WTC11 (cell line): ENCODE measurements around the gene CDC23. TPM values are rescaled to one million over a fixed set of nuclear protein-coding genes. Genes with fewer than 3 reads are reported as not detected.

Experiments
- ATAC-seq: fragments of 200-7000 bp; cut with Tn5 transposase; 2 replicates; pipeline ENCODE4 v1.10.0; 2021; ENCODE audit warnings: mild to moderate bottlenecking, moderate library complexity
- CTCF ChIA-PET: fragments of 300-600 bp; sonication (Branson Sonifier 250); formaldehyde crosslinking; loops from one replicate; lab custom pipeline; 2021; ENCODE audit warnings: antibody characterized with exemption; lab: Charles Lee
- POLR2A ChIA-PET: fragments of 350-600 bp; sonication (Branson Sonifier 250); formaldehyde crosslinking; loops from one replicate; lab custom pipeline; 2021; ENCODE audit warnings: antibody characterized with exemption; lab: Charles Lee
- DNase-seq: peaks from one replicate; pipeline ENCODE4 v3.0.0; 2021; ENCODE audit warnings: low spot score
- H3K27ac Mint-ChIP-seq: 2 replicates; pipeline ENCODE4 v1.8.0; 2021; ENCODE audit warnings: mixed read lengths
- H3K27me3 Mint-ChIP-seq: 2 replicates; pipeline ENCODE4 v1.8.0; 2021; ENCODE audit warnings: low read depth, mild to moderate bottlenecking, moderate library complexity, mixed read lengths
- H3K36me3 Mint-ChIP-seq: 2 replicates; pipeline ENCODE4 v1.8.0; 2021; ENCODE audit warnings: mixed read lengths
- H3K4me1 Mint-ChIP-seq: 2 replicates; pipeline ENCODE4 v1.8.0; 2022; ENCODE audit warnings: mixed read lengths
- H3K4me3 Mint-ChIP-seq: 2 replicates; pipeline ENCODE4 v1.8.0; 2021; ENCODE audit warnings: mild to moderate bottlenecking, moderate library complexity, mixed read lengths
- H3K9me3 Mint-ChIP-seq: 2 replicates; pipeline ENCODE4 v1.8.0; 2021; ENCODE audit warnings: mixed read lengths
- ATF1 ChIP-seq: sonication (generic); formaldehyde crosslinking; IDR thresholded peaks from 2 replicates; pipeline ENCODE4 v1.8.1; 2023; ENCODE audit warnings: mild to moderate bottlenecking, moderate library complexity, missing genetic modification reagents
- ETV6 ChIP-seq: sonication (generic); formaldehyde crosslinking; IDR thresholded peaks from 2 replicates; pipeline ENCODE4 v1.8.1; 2022; ENCODE audit warnings: mild to moderate bottlenecking, missing genetic modification reagents
- FOXJ3 ChIP-seq: sonication (generic); formaldehyde crosslinking; IDR thresholded peaks from 2 replicates; pipeline ENCODE4 v1.9.0; 2021; ENCODE audit warnings: missing genetic modification reagents, mild to moderate bottlenecking, borderline replicate concordance
- FOXP1 ChIP-seq: sonication (generic); formaldehyde crosslinking; IDR thresholded peaks from 2 replicates; pipeline ENCODE4 v1.8.0; 2022; ENCODE audit warnings: missing genetic modification reagents, mild to moderate bottlenecking, moderate library complexity, borderline replicate concordance
- HMGXB4 ChIP-seq: sonication (generic); formaldehyde crosslinking; IDR thresholded peaks from 2 replicates; pipeline ENCODE4 v1.8.1; 2023; ENCODE audit warnings: mild to moderate bottlenecking, moderate library complexity, missing genetic modification reagents
- MAX ChIP-seq: sonication (generic); formaldehyde crosslinking; IDR thresholded peaks from 2 replicates; pipeline ENCODE4 v1.8.0; 2022; ENCODE audit warnings: mild to moderate bottlenecking, missing genetic modification reagents
- MXD4 ChIP-seq: fragments of 250-450 bp; sonication (Bioruptor Pico); IDR thresholded peaks from 2 replicates; pipeline ENCODE4 v1.8.0; 2021; ENCODE audit warnings: mild to moderate bottlenecking, moderate library complexity, borderline replicate concordance
- NFATC4 ChIP-seq: fragments of 250-450 bp; sonication (Bioruptor Pico); IDR thresholded peaks from 2 replicates; pipeline ENCODE4 v1.9.0; 2021; ENCODE audit warnings: mild to moderate bottlenecking
- NFE2L1 ChIP-seq: sonication (generic); formaldehyde crosslinking; IDR thresholded peaks from 2 replicates; pipeline ENCODE4 v1.8.1; 2023; ENCODE audit warnings: missing genetic modification reagents
- NR3C1 ChIP-seq: sonication (generic); formaldehyde crosslinking; conservative IDR thresholded peaks from 2 replicates; pipeline ENCODE4 v1.8.1; 2023; ENCODE audit warnings: low read depth, mild to moderate bottlenecking, missing genetic modification reagents
- OVOL2 ChIP-seq: fragments of 250-450 bp; sonication (Bioruptor Pico); IDR thresholded peaks from 2 replicates; pipeline ENCODE4 v1.9.0; 2021; ENCODE audit warnings: mild to moderate bottlenecking, borderline replicate concordance
- PRDM15 ChIP-seq: sonication (generic); formaldehyde crosslinking; IDR thresholded peaks from 2 replicates; pipeline ENCODE4 v1.8.0; 2022; ENCODE audit warnings: missing genetic modification reagents
- RELA ChIP-seq: sonication (generic); formaldehyde crosslinking; IDR thresholded peaks from 2 replicates; pipeline ENCODE4 v1.8.1; 2022; ENCODE audit warnings: missing genetic modification reagents, mild to moderate bottlenecking, borderline replicate concordance
- SMAD4 ChIP-seq: sonication (generic); formaldehyde crosslinking; IDR thresholded peaks from 2 replicates; pipeline ENCODE4 v1.8.0; 2022; ENCODE audit warnings: mild to moderate bottlenecking, missing genetic modification reagents
- TEAD4 ChIP-seq: sonication (generic); formaldehyde crosslinking; IDR thresholded peaks from 2 replicates; pipeline ENCODE4 v1.8.0; 2022; ENCODE audit warnings: mild to moderate bottlenecking, missing genetic modification reagents
- ZNF263 ChIP-seq: sonication (generic); formaldehyde crosslinking; IDR thresholded peaks from 2 replicates; pipeline ENCODE4 v1.8.1; 2022; ENCODE audit warnings: low read depth, mild to moderate bottlenecking, moderate library complexity, missing genetic modification reagents
- total RNA-seq: library from RNA; stranded (reverse); gene quantifications from 3 replicates; pipeline ENCODE4 v1.2.3, GENCODE V29; 2021
- TF ChIP-seq, protein P1 (sequence below): fragments of 250-450 bp; sonication (Bioruptor Pico); IDR thresholded peaks from 2 replicates; pipeline ENCODE4 v1.9.0; 2021; ENCODE audit warnings: mild to moderate bottlenecking, borderline replicate concordance
- TF ChIP-seq, protein P2 (sequence below): fragments of 250-450 bp; sonication (Bioruptor Pico); IDR thresholded peaks from 2 replicates; pipeline ENCODE4 v2.1.2; 2022; ENCODE audit warnings: mild to moderate bottlenecking, moderate library complexity
- TF ChIP-seq, protein P3 (sequence below): fragments of 250-450 bp; sonication (Bioruptor Pico); IDR thresholded peaks from 2 replicates; pipeline ENCODE4 v1.9.0; 2021; ENCODE audit warnings: mild to moderate bottlenecking
- TF ChIP-seq, protein P4 (sequence below): fragments of 200-600 bp; IDR thresholded peaks from 2 replicates; pipeline ENCODE4 v1.8.0; 2022; ENCODE audit warnings: antibody characterized with exemption
- TF ChIP-seq, protein P5 (sequence below): fragments of 250-450 bp; sonication (Bioruptor Pico); IDR thresholded peaks from 2 replicates; pipeline ENCODE4 v1.8.0; 2021; ENCODE audit warnings: mild to moderate bottlenecking

CDC23 gene
- total RNA-seq, 1 experiment from 2014 or later = 43.8 TPM

- H3K9me3 Mint-ChIP-seq = no peaks in the 10 kb centered on the region
- ChIA-PET CTCF (interaction anchor here (0.5 to 3.1 kb wide), 4 partner anchors 19 to 161 kb away, joined by 3 to 18 read pairs (median 5); partner anchors contain the start of gene KDM3B), POLR2A (interaction anchor here (0.5 to 1.7 kb wide), 4 partner anchors 21 to 372 kb away, joined by 3 to 6 read pairs (median 4); partner anchors contain the start of gene CDC25C)
- H3K27me3 Mint-ChIP-seq = peaks cover 57% of the 10 kb centered on the region
- no peaks in the 10 kb centered on the region for H3K36me3 Mint-ChIP-seq
- peaks cover 17% of the 10 kb centered on the region for H3K4me1 Mint-ChIP-seq
- DNase-seq = peak; percentile 59
- ATAC-seq = peak; percentile 85
- H3K27ac Mint-ChIP-seq = no peak overlapping the region
- H3K4me3 Mint-ChIP-seq = peak overlapping the region; percentile 64
- TF ChIP-seq FOXJ3 (no peak), FOXP1 (CRISPR knock-in tag) (peak; percentile 38; the same call in 1 of the 2 replicates), NFE2L1 (CRISPR knock-in tag) (no peak), RELA (CRISPR knock-in tag) (no peak), NR3C1 (CRISPR knock-in tag) (no peak), ATF1 (CRISPR knock-in tag) (no peak), ETV6 (CRISPR knock-in tag) (no peak), HMGXB4 (CRISPR knock-in tag) (peak; percentile 38; the same call in 1 of the 2 replicates), OVOL2 (CRISPR knock-in tag) (no peak), TEAD4 (no peak), NFATC4 (CRISPR knock-in tag) (no peak), MXD4 (CRISPR knock-in tag) (no peak), PRDM15 (CRISPR knock-in tag) (no peak), SMAD4 (CRISPR knock-in tag) (no peak), MAX (CRISPR knock-in tag) (peak; percentile 52; the same call in 1 of the 2 replicates), ZNF263 (CRISPR knock-in tag) (no peak)
- TF ChIP-seq, protein P1, sequence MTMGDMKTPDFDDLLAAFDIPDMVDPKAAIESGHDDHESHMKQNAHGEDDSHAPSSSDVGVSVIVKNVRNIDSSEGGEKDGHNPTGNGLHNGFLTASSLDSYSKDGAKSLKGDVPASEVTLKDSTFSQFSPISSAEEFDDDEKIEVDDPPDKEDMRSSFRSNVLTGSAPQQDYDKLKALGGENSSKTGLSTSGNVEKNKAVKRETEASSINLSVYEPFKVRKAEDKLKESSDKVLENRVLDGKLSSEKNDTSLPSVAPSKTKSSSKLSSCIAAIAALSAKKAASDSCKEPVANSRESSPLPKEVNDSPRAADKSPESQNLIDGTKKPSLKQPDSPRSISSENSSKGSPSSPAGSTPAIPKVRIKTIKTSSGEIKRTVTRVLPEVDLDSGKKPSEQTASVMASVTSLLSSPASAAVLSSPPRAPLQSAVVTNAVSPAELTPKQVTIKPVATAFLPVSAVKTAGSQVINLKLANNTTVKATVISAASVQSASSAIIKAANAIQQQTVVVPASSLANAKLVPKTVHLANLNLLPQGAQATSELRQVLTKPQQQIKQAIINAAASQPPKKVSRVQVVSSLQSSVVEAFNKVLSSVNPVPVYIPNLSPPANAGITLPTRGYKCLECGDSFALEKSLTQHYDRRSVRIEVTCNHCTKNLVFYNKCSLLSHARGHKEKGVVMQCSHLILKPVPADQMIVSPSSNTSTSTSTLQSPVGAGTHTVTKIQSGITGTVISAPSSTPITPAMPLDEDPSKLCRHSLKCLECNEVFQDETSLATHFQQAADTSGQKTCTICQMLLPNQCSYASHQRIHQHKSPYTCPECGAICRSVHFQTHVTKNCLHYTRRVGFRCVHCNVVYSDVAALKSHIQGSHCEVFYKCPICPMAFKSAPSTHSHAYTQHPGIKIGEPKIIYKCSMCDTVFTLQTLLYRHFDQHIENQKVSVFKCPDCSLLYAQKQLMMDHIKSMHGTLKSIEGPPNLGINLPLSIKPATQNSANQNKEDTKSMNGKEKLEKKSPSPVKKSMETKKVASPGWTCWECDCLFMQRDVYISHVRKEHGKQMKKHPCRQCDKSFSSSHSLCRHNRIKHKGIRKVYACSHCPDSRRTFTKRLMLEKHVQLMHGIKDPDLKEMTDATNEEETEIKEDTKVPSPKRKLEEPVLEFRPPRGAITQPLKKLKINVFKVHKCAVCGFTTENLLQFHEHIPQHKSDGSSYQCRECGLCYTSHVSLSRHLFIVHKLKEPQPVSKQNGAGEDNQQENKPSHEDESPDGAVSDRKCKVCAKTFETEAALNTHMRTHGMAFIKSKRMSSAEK (CRISPR knock-in tag) = no peak
- TF ChIP-seq, protein P2, sequence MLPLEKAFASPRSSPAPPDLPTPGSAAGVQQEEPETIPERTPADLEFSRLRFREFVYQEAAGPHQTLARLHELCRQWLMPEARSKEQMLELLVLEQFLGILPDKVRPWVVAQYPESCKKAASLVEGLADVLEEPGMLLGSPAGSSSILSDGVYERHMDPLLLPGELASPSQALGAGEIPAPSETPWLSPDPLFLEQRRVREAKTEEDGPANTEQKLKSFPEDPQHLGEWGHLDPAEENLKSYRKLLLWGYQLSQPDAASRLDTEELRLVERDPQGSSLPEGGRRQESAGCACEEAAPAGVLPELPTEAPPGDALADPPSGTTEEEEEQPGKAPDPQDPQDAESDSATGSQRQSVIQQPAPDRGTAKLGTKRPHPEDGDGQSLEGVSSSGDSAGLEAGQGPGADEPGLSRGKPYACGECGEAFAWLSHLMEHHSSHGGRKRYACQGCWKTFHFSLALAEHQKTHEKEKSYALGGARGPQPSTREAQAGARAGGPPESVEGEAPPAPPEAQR (CRISPR knock-in tag) = no peak
- TF ChIP-seq, protein P3, sequence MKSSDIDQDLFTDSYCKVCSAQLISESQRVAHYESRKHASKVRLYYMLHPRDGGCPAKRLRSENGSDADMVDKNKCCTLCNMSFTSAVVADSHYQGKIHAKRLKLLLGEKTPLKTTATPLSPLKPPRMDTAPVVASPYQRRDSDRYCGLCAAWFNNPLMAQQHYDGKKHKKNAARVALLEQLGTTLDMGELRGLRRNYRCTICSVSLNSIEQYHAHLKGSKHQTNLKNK (CRISPR knock-in tag) = no peak
- TF ChIP-seq, protein P4, sequence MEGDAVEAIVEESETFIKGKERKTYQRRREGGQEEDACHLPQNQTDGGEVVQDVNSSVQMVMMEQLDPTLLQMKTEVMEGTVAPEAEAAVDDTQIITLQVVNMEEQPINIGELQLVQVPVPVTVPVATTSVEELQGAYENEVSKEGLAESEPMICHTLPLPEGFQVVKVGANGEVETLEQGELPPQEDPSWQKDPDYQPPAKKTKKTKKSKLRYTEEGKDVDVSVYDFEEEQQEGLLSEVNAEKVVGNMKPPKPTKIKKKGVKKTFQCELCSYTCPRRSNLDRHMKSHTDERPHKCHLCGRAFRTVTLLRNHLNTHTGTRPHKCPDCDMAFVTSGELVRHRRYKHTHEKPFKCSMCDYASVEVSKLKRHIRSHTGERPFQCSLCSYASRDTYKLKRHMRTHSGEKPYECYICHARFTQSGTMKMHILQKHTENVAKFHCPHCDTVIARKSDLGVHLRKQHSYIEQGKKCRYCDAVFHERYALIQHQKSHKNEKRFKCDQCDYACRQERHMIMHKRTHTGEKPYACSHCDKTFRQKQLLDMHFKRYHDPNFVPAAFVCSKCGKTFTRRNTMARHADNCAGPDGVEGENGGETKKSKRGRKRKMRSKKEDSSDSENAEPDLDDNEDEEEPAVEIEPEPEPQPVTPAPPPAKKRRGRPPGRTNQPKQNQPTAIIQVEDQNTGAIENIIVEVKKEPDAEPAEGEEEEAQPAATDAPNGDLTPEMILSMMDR = no peak
- TF ChIP-seq, protein P5, sequence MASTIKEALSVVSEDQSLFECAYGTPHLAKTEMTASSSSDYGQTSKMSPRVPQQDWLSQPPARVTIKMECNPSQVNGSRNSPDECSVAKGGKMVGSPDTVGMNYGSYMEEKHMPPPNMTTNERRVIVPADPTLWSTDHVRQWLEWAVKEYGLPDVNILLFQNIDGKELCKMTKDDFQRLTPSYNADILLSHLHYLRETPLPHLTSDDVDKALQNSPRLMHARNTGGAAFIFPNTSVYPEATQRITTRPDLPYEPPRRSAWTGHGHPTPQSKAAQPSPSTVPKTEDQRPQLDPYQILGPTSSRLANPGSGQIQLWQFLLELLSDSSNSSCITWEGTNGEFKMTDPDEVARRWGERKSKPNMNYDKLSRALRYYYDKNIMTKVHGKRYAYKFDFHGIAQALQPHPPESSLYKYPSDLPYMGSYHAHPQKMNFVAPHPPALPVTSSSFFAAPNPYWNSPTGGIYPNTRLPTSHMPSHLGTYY (CRISPR knock-in tag) = no peak
These were observed 28.8 kb upstream of the CDC23 start for GRCh38 chr5:138241688-138242571.
